Ishikawa (cell line): ENCODE measurements around the gene COL16A1.

Source experiments
- CEBPB ChIP-seq: IDR thresholded peaks from 2 replicates; pipeline ENCODE4 v1.6.1; 2012
- EGR1 ChIP-seq: IDR thresholded peaks from 2 replicates; pipeline ENCODE4 v1.6.1; 2012
- EP300 ChIP-seq: IDR thresholded peaks from 2 replicates; pipeline ENCODE4 v1.6.1; 2012; ENCODE audit warnings: borderline replicate concordance
- FOXM1 ChIP-seq: IDR thresholded peaks from 2 replicates; pipeline ENCODE4 v1.6.1; 2012; ENCODE audit warnings: low read depth, borderline replicate concordance
- RAD21 ChIP-seq: IDR thresholded peaks from 2 replicates; pipeline ENCODE4 v1.6.1; 2012; ENCODE audit warnings: low read depth
- REST ChIP-seq: IDR thresholded peaks from 2 replicates; pipeline ENCODE4 v1.6.1; 2012; ENCODE audit warnings: low read depth, mild to moderate bottlenecking
- TAF1 ChIP-seq: IDR thresholded peaks from 2 replicates; pipeline ENCODE4 v1.6.1; 2012; ENCODE audit warnings: low read depth, mild to moderate bottlenecking
- TCF12 ChIP-seq: IDR thresholded peaks from 2 replicates; pipeline ENCODE4 v1.6.1; 2012; ENCODE audit warnings: low read depth
- TEAD4 ChIP-seq: IDR thresholded peaks from 2 replicates; pipeline ENCODE4 v1.6.1; 2012
- TF ChIP-seq, protein P1 (sequence below): IDR thresholded peaks from 2 replicates; pipeline ENCODE4 v1.6.1; 2012

DNA sequence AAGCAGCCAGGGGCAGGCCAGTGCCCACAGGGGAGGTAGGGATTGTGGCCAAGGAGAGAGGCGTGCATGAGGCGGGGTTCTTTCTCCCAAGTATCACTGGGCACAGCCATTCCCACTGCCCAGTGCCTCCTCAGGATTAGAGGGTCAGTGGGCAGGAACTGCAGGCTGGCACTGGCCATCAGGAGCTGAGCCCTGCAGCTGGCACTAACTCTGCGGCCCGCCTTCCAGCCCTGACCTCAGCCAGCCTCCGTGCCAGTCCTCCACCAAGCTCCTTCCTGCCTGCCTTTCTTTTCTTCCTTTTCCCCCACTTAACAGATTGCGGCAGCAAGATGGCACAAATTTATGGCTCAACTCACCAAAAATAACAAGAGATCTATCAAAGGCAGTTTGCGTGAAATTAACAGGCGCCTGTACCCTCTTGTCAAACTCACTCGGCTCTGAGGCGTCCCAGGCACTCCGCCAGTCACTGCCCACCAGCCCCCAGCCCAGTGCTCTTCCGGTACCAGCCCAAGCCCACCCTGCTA is 49.2 kb upstream of the COL16A1 start:
- TF ChIP-seq, protein P1, sequence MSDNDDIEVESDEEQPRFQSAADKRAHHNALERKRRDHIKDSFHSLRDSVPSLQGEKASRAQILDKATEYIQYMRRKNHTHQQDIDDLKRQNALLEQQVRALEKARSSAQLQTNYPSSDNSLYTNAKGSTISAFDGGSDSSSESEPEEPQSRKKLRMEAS = no peak
- TF ChIP-seq EP300 = no peak
- no peak for TF ChIP-seq CEBPB
- TF ChIP-seq REST = no peak
- TF ChIP-seq TCF12 = no peak
- no peak for TF ChIP-seq RAD21
- no peak for TF ChIP-seq TEAD4
- TF ChIP-seq EGR1 = no peak
- TF ChIP-seq TAF1 = no peak
- TF ChIP-seq FOXM1 = no peak
